ENCODE measurements around the gene CACNA1C.

Gene CACNA1C

GRCh38 chr12:2256915-2257314 is 204.1 kb downstream of the CACNA1C start:
- no peak overlapping the region for H3K27ac ChIP-seq
- no peak for TF ChIP-seq CTCF (conservative IDR thresholded peaks at IDR 0.05; ENCODE audit: low read depth)
- ChIA-PET POLR2A (ENCODE audit: low non-redundant PET) (no interaction called here), CTCF (no interaction called here)
- no peak for DNase-seq (ENCODE audit: low spot score)

- no peak for DNase-seq (ENCODE audit: low spot score)
- no peak overlapping the region for H3K27ac ChIP-seq
- CTCF ChIA-PET = interaction anchor here (0.6 kb wide), 1 partner anchor 140 kb away, joined by 3 read pairs; no protein-coding TSS in a partner anchor
- no peak for TF ChIP-seq CTCF (conservative IDR thresholded peaks at IDR 0.05; ENCODE audit: low read depth)
- POLR2A ChIA-PET (ENCODE audit: low non-redundant PET) = no interaction called here
Measured at GRCh38 chr12:2258025-2258424, 205.2 kb downstream of the CACNA1C start.

GRCh38 chr12:2259369-2259768 is 206.6 kb downstream of the CACNA1C start:
- no peak for DNase-seq (ENCODE audit: low spot score)
- H3K27ac ChIP-seq = no peak overlapping the region
- no peak for TF ChIP-seq CTCF (conservative IDR thresholded peaks at IDR 0.05; ENCODE audit: low read depth)
- ChIA-PET CTCF (no interaction called here), POLR2A (ENCODE audit: low non-redundant PET) (no interaction called here)

- no peak for TF ChIP-seq CTCF (conservative IDR thresholded peaks at IDR 0.05; ENCODE audit: low read depth)
- no peak overlapping the region for H3K27ac ChIP-seq
- no peak for DNase-seq (ENCODE audit: low spot score)
- ChIA-PET POLR2A (ENCODE audit: low non-redundant PET) (no interaction called here), CTCF (interaction anchor here (0.5 kb wide), 1 partner anchor 682 kb away, joined by 3 read pairs; no protein-coding TSS in a partner anchor)
Measured at GRCh38 chr12:2260441-2260840, 207.7 kb downstream of the CACNA1C start.

- H3K27ac ChIP-seq = no peak overlapping the region
- CTCF ChIA-PET = interaction anchor here (0.6 kb wide), 1 partner anchor 186 kb away, joined by 4 read pairs; no protein-coding TSS in a partner anchor
- POLR2A ChIA-PET (ENCODE audit: low non-redundant PET) = no interaction called here
- no peak for TF ChIP-seq CTCF (conservative IDR thresholded peaks at IDR 0.05; ENCODE audit: low read depth)
- DNase-seq (ENCODE audit: low spot score) = no peak
Measured at GRCh38 chr12:2261708-2262107, 208.9 kb downstream of the CACNA1C start.

- ChIA-PET CTCF (no interaction called here), POLR2A (ENCODE audit: low non-redundant PET) (no interaction called here)
- no peak for DNase-seq (ENCODE audit: low spot score)
- TF ChIP-seq CTCF (conservative IDR thresholded peaks at IDR 0.05; ENCODE audit: low read depth) = no peak
- H3K27ac ChIP-seq = no peak overlapping the region
Measured at GRCh38 chr12:2262449-2262848, 209.7 kb downstream of the CACNA1C start.

- CTCF ChIA-PET = no interaction called here
- no peak for TF ChIP-seq CTCF (conservative IDR thresholded peaks at IDR 0.05; ENCODE audit: low read depth)
- POLR2A ChIA-PET (ENCODE audit: low non-redundant PET) = no interaction called here
- no peak for DNase-seq (ENCODE audit: low spot score)
- H3K27ac ChIP-seq = no peak overlapping the region
Measured at GRCh38 chr12:2263901-2264300, 211.1 kb downstream of the CACNA1C start.

All from RWPE1 (cell line).